ENCODE data around the gene TPH2.

Gene TPH2

DNA sequence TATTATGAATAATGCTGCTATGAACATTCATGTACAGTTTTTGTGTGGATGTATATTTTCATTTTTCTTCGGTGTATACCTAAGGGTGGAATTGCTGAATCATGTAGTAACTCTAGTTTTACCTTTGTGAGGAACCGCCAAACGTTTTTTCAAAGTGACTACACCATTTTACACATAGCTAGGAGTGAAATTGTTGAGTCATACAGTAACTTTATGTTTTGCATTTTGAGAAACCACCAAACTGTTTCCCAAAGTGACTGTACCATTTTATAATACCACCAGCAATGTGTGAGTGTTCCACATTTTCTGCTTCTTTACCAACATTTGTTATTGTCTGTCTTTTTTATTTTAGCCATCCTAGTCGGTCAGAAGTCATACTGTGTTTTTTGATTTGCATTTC is 3.1 kb upstream of the TPH2 start:
- no peak for DNase-seq (ENCODE audit: low read depth, low spot score)
- TF ChIP-seq, protein P1, sequence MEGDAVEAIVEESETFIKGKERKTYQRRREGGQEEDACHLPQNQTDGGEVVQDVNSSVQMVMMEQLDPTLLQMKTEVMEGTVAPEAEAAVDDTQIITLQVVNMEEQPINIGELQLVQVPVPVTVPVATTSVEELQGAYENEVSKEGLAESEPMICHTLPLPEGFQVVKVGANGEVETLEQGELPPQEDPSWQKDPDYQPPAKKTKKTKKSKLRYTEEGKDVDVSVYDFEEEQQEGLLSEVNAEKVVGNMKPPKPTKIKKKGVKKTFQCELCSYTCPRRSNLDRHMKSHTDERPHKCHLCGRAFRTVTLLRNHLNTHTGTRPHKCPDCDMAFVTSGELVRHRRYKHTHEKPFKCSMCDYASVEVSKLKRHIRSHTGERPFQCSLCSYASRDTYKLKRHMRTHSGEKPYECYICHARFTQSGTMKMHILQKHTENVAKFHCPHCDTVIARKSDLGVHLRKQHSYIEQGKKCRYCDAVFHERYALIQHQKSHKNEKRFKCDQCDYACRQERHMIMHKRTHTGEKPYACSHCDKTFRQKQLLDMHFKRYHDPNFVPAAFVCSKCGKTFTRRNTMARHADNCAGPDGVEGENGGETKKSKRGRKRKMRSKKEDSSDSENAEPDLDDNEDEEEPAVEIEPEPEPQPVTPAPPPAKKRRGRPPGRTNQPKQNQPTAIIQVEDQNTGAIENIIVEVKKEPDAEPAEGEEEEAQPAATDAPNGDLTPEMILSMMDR (IDR thresholded peaks at IDR 0.05; ENCODE audit: insufficient read depth, low read length, missing control alignments) = no peak
- ChIA-PET CTCF (interaction anchor here (2.5 kb wide), 1 partner anchor 156 kb away, joined by 8 read pairs; no protein-coding TSS in a partner anchor), POLR2A (no interaction called here)
- no peak overlapping the region for H3K4me3 ChIP-seq (ENCODE audit: low read depth, low read length)

GRCh38 chr12:71940068-71940467 is 1.4 kb downstream of the TPH2 start:
- no peak for DNase-seq (ENCODE audit: low read depth, low spot score)
- H3K4me3 ChIP-seq (ENCODE audit: low read depth, low read length) = no peak overlapping the region
- TF ChIP-seq, protein P1 (IDR thresholded peaks at IDR 0.05; ENCODE audit: insufficient read depth, low read length, missing control alignments) = no peak
- ChIA-PET CTCF (interaction anchor here (1.1 to 4.6 kb wide), 2 partner anchors 94 to 160 kb away, joined by 3 to 34 read pairs; no protein-coding TSS in a partner anchor), POLR2A (no interaction called here)

DNA sequence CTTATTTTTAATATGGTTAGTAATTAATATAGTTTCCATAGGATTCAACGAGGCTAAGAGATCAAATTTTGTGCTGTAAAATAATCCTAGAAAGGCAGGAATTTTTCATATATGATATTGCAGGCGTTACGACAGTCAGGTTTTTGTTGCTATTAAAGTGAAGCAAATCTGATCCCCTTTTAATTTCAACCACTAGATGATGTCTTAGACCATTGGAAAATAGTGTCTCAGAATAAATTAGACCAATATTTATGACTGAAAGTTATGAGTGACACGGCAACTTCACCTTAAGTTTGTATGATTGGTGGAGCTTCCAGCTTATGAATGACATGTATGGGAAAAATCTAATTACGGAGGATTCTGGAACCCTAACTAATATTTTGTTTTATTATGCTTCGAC is 2.5 kb downstream of the TPH2 start:
- ChIA-PET POLR2A (no interaction called here), CTCF (interaction anchor here (1.1 to 4.6 kb wide), 2 partner anchors 95 to 161 kb away, joined by 3 to 34 read pairs; no protein-coding TSS in a partner anchor)
- TF ChIP-seq, protein P1 (IDR thresholded peaks at IDR 0.05; ENCODE audit: insufficient read depth, low read length, missing control alignments) = no peak
- DNase-seq (ENCODE audit: low read depth, low spot score) = no peak
- H3K4me3 ChIP-seq (ENCODE audit: low read depth, low read length) = no peak overlapping the region

GRCh38 chr12:71942259-71942658 is 3.6 kb downstream of the TPH2 start:
- POLR2A ChIA-PET = no interaction called here
- CTCF ChIA-PET = interaction anchor here (0.6 to 1.0 kb wide), 2 partner anchors 152 to 162 kb away, joined by 3 to 4 read pairs; no protein-coding TSS in a partner anchor
- TF ChIP-seq, protein P1 (IDR thresholded peaks at IDR 0.05; ENCODE audit: insufficient read depth, low read length, missing control alignments) = no peak
- no peak overlapping the region for H3K4me3 ChIP-seq (ENCODE audit: low read depth, low read length)
- no peak for DNase-seq (ENCODE audit: low read depth, low spot score)

- DNase-seq (ENCODE audit: low read depth, low spot score) = no peak
- POLR2A ChIA-PET = no interaction called here
Observed at GRCh38 chr12:71942703-71943102, 4.1 kb downstream of the TPH2 start.

DNA sequence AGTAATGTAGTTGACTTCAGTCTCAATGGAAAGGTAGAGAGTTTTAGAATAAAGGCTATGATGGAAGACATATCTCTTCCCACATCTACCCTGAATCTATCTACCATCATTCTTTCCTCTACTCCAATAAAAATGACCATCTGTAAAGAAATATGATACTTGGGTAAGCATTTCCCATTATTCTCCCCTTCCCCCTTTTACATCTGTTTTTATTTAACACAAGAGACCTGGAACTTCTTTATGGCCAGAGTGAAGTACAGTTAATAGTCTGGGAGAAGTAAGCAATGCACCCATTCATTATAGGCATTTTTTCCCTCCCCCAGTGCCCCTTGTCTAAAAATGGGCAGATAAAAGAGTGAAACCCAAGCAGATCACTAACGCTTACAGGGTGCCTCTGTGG is 6.5 kb downstream of the TPH2 start:
- ChIA-PET POLR2A (no interaction called here), CTCF (no interaction called here)
- TF ChIP-seq, protein P1 (IDR thresholded peaks at IDR 0.05; ENCODE audit: insufficient read depth, low read length, missing control alignments) = no peak
- H3K4me3 ChIP-seq (ENCODE audit: low read depth, low read length) = no peak overlapping the region
- no peak for DNase-seq (ENCODE audit: low read depth, low spot score)

More at GRCh38 chr12:71942703-71943102, 4.1 kb downstream of the TPH2 start:
- H3K4me3 ChIP-seq (ENCODE audit: low read depth, low read length) = no peak overlapping the region
- TF ChIP-seq, protein P1 (IDR thresholded peaks at IDR 0.05; ENCODE audit: insufficient read depth, low read length, missing control alignments) = no peak
- CTCF ChIA-PET = interaction anchor here (0.6 to 1.0 kb wide), 3 partner anchors 29 to 163 kb away, joined by 3 to 4 read pairs (median 3); no protein-coding TSS in a partner anchor

All from AG04449 (cell line).